GM18511 (cell line): Measurements from ENCODE around the gene KRT13.
"Not testable (repeated sequence)": the region's sequence is repeated elsewhere in the genome, so short reads cannot be mapped to it uniquely, and the experiment has no call there.

Experiments used
- ATAC-seq: cut with Tn5 transposase; IDR thresholded peaks from one replicate; pipeline ENCODE4 v1.9.1; 2021; ENCODE audit warnings: mild to moderate bottlenecking, moderate library complexity; ENCODE audit not compliant: unreplicated experiment

Gene KRT13

DNA sequence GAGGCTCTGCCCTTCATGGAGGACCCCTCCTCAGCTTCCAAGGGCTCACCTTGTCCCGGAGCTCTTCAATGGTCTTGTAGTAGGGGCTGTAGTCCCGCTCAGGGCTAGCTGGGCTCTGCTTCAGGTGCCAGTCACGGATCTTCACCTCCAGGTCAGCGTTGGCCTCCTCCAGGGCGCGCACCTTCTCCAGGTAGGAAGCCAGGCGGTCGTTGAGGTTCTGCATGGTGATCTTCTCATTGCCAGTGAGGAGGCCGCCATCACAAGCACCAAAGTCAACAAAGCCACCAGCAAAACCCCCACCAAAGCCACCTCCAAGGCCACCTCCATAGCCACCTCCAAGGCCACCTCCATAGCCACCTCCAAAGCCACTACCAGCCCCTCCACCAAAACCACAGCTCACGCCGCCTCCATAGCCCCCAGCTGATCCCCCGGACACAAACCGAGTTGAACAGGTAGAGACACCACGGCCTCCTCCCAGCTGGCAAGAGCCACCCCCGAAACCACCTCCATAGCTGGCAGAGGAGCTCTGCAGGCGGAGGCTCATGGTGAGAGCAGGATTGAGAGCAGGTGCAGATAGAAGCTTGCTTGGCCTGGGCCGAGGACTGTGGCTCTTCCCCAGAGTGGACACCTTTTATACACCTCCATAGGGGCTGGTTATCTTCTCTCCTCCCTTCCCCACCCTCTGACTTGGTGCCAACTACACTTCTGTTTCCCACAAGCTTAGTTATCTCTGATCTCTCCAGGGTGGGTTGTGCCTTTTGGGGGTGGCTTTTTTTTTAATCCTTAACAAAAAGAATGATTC lies at the start of gene KRT13:
Gene KRT13 (minus strand): TSS at position 606 of the 802 bp plus-strand sequence. CDS start 62 bp downstream, at position 544.
- no peak for ATAC-seq

DNA sequence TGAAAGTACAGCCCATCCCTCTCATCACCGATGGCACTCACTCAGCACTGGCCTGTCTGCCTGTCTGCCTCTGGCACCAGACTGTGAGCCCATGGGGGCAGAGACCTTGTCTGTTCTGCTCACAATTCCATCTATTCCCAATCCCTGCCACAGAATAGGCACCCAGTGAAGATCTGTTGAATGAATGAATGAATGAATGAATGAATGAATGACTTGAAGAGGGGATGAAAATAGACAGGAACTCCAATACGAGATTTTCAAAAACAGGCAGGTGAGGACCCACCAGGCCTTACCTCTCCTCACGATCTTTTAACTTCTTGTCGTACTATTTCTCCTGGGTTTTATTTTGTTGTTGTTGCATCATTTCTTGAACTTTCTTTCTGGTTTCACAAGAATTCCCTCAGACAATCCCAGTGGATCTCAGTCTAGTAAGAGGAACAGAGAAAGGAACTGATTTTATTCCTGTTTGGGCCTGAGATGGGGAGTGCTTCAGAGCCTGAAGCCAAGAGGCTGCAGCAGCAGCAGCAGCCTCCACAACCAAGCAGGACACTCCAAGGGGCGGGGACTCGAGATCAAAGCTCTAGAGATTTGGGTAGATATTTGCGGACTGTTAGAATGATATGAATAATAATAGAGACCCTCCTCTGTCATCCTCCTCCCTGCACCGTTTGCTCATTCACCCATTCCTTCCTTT lies 48.7 kb upstream of the KRT13 start:
- no peak for ATAC-seq

DNA sequence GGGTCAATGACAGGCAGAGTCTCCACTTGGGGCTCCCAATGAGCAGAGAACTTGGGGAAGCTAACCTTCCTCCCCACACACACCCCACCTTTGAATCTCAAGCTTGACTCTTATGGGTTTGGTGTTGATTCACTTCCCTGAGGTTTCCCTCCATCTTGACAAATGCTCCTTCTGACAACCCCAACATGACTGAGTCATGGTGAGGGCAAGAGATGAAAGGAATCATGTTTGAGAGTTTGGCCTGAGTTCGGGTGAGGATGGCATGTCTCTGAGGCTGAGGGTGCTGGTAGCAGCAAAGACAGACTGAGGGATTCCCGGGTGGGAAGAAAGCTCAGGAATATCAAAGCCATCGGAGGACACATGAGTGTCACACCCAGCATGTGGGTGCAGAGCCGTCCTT lies 47.8 kb upstream of the KRT13 start:
- ATAC-seq = no peak

DNA sequence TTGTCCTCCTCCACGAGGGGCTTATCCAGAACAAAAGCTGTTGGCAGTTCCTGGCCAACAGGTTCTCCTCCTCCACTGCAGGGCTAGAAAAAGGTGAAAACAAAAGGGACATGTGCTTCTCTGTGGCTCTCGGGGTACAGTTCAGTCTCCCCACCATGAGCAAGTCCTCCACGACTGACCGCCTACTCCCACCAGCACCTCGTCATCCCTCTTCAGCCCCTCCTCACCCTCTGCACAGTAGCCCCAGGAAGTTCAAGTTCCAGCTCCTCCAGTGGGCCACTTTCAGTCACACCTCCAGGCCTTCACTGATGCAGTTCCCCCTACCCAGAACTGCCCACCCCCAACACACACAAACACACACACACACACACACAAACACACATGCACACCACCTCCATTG lies 47.0 kb upstream of the KRT13 start:
- ATAC-seq = no peak

DNA sequence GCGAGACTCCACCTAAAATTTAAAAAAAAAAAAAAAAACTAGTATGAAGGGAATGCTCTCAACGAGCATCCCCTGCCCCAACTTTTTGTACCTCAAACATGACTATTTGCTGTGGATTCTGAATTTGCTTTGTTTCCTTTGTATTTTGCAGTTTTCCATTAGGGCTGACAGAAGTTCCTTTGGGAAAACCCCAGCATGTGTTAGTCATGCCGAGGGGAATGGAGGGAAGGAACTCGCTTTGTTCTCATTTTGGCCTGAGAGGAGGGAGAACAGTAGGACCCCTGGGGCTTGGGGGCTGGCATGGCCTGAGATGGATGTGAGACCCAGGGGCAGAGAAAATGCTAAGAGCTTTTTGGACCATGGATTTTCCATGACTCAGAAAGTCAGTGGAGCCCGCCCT lies 46.0 kb upstream of the KRT13 start:
- no peak for ATAC-seq

DNA sequence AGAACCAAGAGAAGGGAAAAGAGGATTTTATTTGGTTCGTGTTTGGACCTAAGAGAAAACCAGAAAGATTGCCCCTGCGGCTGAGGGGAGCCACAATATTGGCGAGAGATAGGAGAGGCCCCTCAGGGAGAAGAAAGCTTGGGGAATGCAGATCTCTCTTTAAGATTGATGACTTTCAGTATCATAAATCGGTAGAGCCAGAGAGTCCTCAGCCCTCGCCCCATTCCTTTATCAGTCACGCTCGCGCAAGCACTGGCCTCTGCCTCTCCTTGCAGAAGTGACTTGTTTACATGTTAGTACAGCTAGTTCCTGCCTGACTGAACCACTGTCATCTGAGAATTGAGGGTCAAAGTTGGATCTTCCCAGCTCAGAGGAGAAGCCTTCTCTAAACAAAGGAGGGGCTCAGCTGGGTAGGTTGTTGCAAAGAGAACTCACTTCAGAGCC lies 44.2 kb upstream of the KRT13 start:
- no peak for ATAC-seq

DNA sequence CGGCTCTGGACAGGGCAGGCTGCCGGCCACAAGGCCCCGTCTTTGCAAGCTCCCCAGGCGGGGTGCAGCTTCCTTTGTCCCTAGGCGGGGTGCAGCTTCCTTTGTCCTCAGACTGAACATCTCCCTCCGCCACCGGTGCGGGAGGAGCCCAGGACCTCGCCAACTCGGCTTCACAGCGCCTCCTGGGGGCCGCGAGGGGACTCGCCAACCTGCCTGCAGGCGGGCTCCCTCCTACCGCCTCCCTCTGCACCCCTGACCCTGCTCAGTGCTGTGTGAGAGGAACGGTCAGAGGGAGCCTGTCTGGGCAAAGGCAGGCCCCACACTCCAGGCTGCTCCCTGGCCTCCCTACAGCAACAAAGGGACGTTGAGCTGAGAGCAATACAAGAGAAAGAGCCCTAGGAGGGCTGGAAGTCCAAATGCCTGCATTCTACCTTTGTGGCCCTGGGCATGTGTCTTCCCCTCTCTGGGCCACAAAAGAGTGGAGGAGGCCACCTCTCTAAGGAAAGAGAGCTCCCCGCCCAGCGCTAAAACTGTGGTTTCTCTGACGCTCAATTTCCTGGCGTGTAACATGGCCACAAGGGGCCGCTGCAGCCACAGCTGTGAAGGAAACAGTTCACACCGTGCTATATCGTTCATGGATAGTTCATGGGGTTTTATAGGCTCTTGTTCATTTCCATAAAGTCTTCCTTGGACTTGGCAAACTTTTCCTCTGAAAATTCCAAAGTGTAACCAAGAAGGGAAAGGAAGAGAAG lies 43.6 kb upstream of the KRT13 start:
- ATAC-seq = peak; percentile 66

DNA sequence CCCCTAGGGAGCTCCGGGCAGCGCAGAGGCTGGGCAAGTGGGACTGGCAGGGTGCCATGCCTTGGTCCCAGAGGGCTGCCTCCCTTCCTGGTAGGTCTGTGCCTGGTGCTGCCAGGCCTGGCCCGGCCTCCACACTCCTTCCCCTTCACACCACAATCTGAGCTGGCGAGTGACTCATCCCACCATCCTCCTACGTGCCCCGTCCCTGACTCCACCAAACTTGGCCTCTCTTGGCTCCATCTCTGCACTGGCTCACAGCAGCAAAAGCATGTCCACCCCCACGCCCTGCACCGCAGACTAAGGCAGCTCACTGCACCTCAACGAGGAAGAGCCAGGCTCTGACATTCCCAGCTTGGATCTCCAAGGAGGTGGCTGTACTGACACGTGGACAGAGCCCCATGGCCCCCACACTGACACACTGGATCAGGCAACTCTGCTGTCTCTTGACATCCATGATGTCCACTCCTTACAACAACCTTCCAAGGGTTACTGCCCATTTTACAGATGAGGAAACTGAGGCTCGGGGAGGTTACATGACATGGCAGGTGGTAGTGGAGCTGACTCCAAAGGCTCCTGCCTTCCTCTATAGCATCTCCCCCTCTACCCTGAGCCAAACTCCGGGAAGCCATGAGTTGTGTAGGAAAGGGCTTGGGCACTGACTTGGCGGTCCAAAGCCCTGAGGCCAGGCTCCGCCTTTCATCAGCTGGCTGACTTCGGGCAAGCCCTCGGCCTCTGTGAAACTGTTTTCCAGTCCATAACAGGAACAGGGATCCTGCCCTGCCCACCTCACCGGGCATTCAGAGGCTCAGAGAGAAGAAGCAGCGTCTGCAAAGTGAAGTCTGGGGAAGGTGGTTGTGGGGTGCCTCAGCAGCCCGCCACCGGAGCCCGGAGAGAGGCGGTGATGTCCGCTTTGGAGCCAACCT lies 42.8 kb upstream of the KRT13 start:
- no peak for ATAC-seq

DNA sequence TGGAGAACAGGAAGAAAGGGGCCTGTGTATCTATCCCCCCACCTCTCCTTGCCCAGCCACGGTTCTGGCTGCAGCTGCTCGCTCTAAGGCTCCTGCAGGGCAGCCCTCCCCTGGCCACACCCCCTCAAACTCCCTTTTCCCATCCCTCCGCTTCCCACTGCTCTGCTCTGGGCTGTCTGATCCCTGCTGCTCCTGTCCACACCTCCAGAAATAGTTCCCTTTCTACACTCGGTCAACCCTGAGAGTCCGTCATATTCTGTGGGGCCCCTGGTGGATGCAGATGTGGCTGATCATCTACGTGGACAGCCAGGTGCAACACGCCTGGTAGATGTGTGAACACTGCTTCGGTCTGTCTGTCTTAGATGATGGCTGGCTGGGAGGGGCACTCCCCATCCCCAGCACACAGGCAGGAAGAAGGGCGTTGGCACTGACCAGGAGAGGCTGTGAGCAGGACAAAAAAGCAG lies 42.0 kb upstream of the KRT13 start:
- no peak for ATAC-seq

DNA sequence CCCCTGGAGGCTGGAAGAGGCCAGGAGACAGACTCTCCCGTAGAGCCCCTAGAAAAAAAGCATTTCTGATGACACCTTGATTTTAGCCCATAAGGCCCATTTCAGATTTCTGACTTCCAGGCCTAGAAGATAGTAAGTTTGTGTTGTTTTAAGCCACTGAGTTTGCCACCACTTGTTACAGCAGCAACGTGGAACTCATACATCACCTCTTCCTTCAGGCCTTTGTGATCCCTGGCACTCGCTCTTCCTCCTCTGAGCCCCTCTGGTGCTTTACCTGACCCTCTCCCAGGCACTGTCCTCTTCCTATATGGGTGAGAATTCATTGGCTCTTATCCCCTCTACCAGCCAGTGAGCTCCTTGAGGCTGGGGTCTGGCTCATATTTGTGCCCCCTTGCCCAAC lies 41.4 kb upstream of the KRT13 start:
- ATAC-seq = no peak

DNA sequence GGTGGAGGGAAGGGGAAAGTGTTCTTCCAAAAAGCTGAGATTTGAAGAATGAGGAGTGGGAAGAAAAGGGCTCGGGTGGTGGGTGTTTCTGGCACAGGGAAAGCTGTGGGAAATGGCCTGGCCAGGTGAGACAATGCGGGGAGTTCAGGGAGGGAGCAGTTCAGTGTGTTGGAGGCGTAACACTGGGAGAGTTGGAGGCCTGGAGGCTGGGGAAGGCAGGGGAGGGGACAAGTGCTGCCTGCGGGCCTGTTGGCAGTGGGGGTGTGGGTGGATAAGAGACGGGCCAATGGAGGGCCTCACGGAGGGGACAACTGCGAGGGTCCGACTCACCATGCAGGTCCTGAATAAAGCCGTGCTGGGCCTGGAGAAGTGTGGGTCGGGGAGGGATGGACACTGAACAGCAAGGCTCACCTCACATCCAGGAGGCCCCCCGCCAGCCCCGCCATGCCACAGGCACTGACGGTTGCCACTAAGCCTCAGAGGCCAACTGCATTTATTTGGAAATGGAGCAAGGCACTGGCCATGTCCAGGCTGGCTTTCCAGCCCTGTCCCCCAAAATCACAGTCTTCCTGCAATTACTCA lies 40.5 kb upstream of the KRT13 start:
- ATAC-seq = no peak

DNA sequence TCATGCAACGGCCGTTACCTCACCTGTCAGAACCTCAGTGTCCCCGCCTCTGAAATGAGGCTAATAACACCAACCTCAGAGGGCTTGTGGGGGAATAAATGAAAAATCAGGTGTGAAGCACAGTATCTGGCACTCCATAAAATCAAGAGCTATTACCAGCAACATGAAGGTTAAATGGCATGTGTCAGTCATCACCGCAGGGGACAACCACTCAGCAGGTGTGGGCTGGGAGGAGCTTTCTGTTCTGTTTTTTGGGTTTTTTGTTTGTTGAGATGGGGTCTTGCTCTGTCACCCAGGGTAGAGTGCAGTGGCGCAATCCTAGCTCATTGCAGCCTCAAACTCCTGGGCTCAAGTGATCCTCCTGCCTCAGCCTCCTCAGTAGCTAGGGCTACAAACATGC lies 39.5 kb upstream of the KRT13 start:
- ATAC-seq = no peak

DNA sequence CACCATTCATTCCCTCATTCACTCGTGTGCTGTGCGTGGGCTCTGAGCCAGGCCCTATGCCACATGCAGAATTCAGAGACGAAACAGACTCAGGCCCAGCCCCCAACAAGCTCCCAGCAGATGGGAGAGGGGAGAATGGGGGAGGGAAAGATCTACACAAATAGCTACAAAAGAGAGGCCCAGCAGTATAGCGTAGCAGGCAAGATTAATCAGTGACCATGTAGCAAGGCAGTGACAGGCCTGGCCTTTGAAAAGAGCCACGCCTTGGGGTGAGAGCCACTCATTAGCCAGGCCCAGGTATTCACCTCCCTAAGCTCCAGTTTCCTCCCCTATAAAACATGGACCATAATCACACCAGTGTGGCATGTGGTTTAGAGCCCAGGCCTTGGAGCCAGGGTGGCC lies 39.1 kb upstream of the KRT13 start:
- no peak for ATAC-seq

DNA sequence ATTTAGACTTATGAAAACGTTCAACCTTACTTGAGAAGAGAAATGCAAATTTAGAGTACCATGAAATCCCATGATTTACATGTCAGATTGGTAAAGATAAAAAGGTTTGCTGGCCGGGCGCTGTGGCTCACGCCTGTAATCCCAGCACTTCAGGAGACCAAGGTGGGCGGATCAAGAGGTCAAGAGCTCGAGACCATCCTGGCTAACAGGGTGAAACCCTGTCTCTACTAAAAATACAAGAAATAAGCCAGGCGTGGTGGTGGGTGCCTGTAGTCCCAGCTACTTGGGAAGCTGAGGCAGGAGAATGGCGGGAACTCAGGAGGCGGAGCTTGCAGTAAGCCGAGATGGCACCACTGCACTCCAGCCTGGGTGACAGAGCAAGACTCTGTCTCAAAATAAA lies 37.4 kb upstream of the KRT13 start:
- ATAC-seq = not testable (repeated sequence)

DNA sequence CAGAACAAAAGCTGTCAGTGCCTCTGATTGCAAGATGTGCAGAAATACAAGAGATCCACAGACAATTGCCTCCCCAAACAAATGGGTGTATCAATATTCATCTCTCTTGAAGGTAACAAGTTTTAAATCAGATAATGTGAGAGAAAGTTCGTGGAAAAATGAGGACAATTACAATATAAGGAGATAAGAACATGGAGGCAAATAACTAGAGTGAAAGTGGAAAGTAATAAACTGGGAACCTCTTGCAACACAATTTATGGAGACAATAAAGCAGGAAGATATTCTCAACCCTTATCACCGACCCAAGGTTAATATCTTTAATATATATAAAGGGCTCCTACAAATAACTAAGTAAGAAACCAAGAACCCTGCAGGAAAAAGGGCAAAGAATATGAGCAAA lies 36.9 kb upstream of the KRT13 start:
- ATAC-seq = no peak

DNA sequence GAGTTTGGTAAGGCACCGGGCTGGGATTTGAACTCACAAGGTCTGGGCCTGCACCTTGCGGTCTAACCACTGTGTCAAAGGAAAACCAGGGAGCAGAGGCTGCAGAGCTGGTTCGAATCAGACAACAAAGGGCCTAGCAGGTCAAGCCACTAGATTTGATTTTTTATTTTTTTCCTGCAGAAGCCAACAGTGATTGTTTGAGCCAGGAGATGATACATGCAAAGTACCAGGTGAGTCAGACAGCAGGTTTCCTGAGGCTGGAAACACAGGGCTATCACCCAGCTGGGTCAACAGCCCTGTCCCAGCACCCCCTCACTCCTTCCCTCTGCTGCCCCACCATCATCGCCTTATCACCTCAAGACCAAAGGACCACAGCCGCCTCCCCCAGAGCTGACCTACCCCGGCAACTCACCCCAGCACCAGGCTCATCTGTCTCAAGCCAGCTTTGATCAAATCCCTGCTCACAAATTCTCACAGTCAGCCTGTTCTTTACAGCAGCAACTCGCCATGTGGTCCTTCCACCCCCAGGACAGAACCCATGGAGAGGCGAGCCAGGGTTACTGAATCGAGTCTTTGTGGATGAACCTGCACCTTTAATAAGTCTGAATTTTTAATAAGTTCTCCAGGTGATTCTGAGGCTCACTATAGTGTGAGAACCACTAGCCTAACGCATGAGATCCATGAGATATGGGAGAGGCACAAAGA lies 35.7 kb upstream of the KRT13 start:
- ATAC-seq = no peak

DNA sequence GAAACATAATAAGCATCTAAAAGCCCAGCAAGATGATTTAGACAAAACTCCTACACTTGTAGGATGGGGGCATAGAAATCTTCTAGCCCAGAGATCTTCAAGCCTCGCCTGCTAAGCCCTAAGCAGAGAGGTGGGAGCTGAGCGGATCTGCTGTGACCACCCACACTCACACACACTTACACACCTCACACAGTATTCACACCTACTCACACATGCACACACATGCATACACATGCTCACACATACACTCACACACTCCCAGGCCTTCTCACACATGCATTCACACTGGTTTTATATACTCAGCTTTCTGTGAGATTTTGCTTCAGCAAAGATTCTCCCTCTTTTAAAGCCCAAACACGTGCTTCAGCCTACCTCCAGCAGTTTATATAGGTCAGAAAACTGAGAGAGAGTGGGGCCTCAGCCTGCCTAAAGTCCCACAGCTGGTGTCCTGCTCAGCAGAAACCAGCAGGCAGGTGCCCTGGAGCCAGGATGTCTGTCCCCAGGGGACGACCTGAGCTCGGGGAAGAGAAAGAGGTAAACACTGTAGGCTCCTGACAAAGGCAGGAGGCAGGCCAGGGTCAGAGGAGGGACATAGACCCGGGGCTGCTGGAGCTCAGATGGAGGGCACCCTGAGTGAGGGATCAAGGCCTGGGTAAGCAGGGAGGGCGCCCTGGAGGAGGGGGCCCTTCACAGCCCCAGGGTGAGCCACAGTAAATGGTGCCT lies 34.7 kb upstream of the KRT13 start:
- ATAC-seq = no peak

DNA sequence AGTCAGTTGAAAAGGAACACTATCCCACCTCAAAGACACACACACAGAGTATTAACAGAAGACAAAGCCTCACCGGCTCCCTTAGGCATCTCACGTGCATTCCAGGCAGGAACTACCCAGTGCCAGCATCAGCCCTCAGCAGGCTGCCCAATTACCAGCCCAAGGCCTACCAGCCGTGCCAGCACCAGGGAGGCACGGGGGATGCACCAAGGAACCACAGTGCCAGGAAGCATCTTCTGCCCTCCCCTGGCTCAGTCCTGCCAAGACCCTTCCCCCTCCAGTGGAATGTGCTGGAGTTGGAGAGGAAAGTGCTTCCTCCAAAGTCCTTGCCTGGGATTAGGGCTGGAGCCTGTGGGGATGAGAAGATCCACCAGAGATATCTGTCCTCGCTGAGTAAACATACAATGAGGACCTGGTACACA lies 33.7 kb upstream of the KRT13 start:
- no peak for ATAC-seq

DNA sequence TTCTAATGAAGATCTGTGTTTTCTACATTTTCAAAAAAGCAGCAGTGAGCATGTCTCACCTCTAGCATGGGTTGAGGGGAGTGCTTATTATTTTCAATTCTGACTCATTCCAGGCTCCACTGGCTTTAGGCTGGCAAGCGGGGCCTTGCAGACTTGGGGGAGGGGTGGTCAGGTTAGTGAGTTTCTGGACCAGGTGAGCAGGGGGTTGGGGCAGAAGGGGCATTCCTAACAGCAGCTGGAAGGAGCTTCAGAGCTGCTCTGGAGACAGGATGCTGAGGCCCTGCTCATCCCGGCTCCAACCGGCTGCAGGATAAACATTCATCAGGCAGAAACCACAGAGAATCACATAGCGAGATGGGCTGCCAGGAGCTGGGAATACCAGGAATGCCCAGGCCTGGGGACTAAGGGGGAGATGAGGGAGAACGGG lies 33.2 kb upstream of the KRT13 start:
- no peak for ATAC-seq
